ENCODE results near the gene SLC15A5. TPM values are rescaled to one million over a fixed set of nuclear protein-coding genes. Genes with fewer than 3 reads are reported as not detected.

Gene SLC15A5
- total RNA-seq, 1 donor from 2014 or later, result not detected

DNA sequence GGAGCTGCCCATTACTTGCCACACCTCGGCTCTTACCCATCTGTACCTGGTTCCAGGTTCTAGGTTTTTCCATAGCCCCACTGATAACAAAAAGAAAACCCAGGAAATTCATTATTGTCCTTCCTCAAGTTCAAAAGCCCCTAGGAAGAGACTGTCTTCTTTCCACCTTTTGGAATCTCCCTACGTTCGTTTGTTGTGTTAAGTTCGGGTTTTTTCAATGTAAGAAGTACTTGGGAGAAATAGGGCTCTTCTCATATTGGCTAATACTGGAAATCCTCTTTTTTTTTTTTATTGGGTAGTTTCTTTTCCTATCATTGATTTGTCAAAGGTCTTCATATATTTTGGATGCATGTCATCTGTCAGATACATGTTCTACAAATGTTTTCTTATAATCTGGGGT lies 17.3 kb downstream of the SLC15A5 start:
- DNase-seq (ENCODE audit: low spot score), result no peak

GRCh38 chr12:16258963-16259362 lies 18.5 kb downstream of the SLC15A5 start:
- no peak for DNase-seq (ENCODE audit: low spot score)

- DNase-seq (ENCODE audit: low spot score), result no peak
These were observed 31.2 kb downstream of the SLC15A5 start for GRCh38 chr12:16246264-16246663.

- no peak for DNase-seq (ENCODE audit: low spot score)
These were observed 32.3 kb downstream of the SLC15A5 start for GRCh38 chr12:16245209-16245608.

DNA sequence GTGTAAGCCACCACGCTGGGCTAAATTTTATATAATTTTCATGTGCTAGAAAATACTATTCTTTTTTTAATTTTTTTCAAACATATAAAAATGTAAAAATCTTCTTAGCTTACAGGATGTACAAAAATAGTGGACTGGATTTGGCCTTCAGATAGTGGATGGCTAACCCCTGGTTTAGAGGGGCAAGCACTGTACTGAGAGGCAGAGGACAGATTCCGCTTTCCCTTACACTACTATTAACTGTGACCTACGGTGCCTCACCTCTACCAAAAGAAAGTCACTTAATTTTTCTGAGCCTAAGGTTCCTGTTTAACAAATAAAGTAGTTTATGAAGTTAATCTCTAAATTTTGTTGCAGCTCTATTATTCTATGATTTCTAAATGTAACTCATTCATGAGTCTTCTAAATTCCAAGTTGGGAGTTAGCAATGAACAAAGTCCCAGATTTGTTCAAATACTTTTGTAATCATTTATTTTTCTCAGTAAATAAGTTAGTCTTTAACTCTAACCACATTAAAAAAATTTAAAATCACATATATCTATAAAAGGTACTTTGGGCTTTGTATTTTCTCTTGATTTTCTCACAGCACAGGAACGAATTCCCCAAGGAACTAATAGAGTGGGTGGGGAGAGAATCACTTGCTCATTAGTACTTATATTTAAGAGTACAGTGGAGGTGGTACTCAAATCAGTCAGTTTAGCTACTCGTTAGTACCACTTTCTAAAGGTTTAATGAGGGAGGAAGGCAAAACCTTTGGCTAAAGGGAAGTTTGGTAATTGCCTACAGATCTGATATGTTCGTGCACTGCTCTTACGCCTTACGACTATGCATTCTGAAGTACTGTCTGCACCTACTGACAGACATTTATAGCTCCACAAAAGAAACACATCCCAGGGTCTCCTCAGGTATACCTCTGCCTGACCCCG lies 33.7 kb downstream of the SLC15A5 start:
- no peak for DNase-seq (ENCODE audit: low spot score)

GRCh38 chr12:16241346-16241745 lies 36.1 kb downstream of the SLC15A5 start:
- DNase-seq (ENCODE audit: low spot score), result no peak

DNA sequence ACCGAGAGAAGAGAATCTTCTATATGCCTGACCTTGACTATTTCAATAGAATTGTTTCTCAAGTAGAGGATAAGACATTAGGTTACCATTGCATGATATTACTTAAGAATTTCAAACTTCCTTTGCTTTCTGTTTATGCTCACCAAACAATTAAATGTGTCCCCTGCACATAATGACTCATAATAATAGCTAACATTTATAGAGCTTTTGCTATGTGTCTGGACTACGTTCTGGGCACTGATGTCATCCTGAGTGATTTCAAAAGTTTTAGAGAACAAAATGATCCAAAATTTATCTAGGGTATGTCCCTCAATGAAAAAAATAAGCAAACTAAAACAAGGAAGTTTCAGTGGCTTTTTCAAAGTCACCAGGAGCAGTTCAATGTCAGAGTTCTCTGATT lies 38.8 kb downstream of the SLC15A5 start:
- DNase-seq (ENCODE audit: low spot score), result no peak

- DNase-seq (ENCODE audit: low spot score), result no peak
These were observed 47.8 kb downstream of the SLC15A5 start for GRCh38 chr12:16229676-16230075.

- no peak for DNase-seq (ENCODE audit: low spot score)
These were observed 49.4 kb downstream of the SLC15A5 start for GRCh38 chr12:16228067-16228466.

DNA sequence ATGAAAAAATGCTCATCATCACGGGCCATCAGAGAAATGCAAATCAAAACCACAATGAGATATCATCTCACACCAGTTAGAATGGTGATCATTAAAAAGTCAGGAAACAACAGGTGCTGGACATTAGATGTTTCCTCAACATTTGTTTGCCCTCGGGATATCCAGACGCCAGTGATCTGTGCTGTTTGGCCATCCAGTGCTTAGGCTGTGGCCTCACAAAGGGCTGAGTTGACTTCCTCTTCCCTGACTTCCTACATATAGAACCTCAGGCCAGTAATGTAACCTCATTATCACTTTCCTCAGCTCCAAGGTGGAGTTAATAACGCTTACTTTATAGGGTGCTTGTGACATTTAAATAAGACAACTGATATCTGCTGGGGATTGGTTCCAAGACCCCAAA lies 51.8 kb downstream of the SLC15A5 start:
- DNase-seq (ENCODE audit: low spot score), result no peak

DNA sequence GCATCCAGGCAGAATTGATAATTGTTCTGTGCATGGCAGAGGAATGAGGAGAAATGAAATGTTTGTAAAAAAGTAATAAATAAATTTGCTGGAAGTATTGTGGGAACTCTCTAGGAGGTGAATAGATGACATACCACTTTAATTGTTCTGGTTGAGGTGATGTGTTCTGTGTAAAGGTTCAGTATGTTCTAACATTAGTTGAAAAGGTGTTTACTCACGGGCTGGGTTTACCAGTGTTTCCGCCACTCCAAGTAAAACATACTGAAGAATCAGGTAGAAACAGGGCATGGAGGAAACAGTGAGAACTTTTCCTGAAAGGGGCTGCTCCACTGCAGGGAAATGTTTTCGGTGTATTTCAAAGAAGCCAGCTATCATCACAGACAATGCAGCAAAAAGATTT lies 53.3 kb downstream of the SLC15A5 start:
- no peak for DNase-seq (ENCODE audit: low spot score)

- DNase-seq (ENCODE audit: low spot score), result no peak
These were observed 55.7 kb downstream of the SLC15A5 start for GRCh38 chr12:16221776-16222175.

- no peak for DNase-seq (ENCODE audit: low spot score)
These were observed 57.4 kb downstream of the SLC15A5 start for GRCh38 chr12:16220120-16220519.

DNA sequence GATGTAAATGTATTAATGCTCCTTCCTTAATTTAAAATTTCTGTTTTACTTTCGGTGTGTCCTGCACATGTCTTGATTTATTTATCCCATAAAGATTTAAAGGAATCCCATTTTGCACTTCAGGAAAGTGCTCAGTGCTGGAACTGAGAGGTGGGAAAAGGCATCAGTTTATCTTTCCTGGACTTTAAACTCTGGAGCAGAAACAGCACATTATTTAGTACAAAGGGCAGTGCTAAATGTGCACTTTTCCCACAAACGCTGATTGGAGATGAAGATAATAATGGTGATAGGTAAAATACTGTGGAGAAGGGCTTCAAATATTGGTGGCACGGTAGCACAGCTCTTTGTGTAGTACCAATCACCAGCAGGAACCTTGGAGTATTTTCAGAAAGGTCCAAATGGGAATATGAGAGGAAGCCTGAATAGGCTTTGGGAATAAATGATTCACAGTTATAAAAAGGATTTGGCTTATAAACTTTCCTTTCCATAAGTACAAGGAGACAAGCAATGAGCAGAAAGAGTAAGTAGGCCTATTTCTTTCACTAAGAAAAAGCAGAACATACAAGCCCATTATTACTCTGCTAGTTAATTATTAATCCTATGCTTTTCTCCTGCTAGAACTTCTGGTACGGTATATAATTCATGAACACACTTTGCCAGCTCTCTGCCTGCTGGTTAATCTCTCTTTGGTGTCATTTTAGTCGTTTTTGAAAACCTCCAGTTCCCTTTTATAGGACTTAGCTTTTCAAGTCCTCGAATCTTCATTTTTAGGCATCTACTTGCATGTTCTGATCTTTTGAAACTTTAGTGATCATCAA lies 58.3 kb downstream of the SLC15A5 start:
- no peak for DNase-seq (ENCODE audit: low spot score)

DNA sequence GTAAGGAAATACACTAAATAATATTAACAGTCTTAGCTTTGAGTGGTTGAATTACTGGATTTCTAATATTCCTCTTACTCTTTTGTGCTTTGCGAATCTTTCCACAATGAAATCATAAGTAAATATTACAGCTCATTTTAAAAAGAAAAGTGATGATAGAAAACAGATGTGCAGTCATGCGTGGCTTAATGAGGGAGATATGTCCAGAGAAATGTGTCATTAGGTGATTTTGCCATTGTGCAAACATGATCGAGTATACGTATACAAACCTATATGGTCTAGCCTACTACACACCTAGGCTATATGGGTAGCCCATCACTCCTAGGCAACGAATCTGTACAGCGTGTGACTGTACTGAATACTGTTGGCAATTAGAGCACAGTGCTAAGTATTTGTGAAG lies 59.3 kb downstream of the SLC15A5 start:
- no peak for DNase-seq (ENCODE audit: low spot score)

- DNase-seq (ENCODE audit: low spot score), result no peak
These were observed 65.8 kb downstream of the SLC15A5 start for GRCh38 chr12:16211731-16212130.

DNA sequence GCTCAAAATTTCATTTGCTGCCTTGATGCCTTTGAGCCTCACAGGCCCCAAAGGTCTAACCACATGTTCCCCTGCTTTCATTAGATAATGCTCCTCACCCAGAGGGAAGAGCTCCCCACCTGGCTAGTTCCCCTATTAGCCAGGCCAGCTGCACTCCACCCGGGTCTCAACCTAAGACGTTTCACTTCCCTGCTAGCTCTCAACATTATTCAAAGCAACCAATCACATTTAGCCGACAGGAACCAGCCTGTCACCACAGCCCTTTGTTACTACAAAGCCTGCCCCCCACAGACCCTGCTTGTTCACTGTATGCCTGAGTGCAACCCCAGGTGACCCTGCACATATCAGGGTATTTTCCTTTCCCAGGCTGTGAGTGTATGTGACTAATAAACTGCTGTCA lies 78.6 kb downstream of the SLC15A5 start:
- DNase-seq (ENCODE audit: low spot score), result no peak

GRCh38 chr12:16197600-16197999 lies 79.9 kb downstream of the SLC15A5 start:
- DNase-seq (ENCODE audit: low spot score), result no peak

DNA sequence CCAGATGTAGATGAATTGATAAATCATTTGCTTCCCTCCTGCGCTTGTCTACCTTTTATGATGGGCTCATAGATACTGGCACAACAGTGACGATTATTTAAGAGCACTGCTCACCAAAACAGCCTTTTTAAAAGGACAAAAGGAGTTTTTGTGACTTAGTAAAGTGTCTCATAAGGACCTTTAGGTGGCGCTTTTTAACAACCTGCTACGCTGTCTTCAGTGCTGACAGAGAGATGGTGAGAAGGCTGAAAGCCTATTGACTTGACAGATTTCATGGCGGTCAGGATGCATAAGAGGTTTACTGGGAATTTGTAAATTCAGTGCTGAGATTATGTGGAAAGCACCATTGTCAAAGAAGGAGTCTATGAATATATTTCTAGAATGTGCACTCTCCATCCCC lies 87.6 kb downstream of the SLC15A5 start:
- DNase-seq (ENCODE audit: low spot score), result no peak

DNA sequence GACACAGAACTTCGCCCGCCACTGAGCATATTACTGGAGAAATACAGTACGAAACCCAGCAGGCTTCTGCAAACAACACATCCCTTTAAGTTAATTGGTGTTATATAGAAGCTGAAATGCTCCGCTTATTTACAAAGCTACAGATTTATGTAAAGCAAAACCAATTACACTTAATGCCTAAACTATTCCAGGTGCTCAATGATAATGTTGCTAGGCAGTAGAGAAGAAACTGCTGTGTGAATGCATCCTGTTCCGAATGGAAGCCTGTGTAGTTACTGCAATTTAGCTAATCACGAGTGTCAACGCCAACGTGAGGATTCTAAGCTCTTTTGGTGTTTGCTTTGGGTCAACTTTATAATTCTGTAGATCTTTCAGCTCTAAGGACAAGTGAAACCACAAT lies 89.8 kb downstream of the SLC15A5 start:
- no peak for DNase-seq (ENCODE audit: low spot score)

DNA sequence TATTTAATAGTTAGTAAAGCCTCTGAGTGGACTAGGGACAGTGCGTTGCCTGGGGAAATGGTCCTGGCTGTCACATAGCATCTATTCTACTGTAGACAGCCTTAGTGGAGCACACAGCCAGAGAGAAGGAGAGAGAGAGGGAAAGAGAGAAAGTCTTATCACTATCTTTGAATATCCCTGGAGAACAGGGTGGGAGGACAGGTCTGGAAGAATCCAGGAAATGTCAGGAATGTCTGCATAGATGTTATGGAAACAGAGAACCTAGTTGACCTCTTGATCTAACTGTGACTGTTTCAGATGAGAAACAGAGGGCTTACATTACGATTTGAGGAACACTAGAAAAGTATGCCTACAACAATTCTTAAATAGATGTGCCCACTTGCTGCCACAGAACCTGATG lies 92.8 kb downstream of the SLC15A5 start:
- no peak for DNase-seq (ENCODE audit: low spot score)

DNA sequence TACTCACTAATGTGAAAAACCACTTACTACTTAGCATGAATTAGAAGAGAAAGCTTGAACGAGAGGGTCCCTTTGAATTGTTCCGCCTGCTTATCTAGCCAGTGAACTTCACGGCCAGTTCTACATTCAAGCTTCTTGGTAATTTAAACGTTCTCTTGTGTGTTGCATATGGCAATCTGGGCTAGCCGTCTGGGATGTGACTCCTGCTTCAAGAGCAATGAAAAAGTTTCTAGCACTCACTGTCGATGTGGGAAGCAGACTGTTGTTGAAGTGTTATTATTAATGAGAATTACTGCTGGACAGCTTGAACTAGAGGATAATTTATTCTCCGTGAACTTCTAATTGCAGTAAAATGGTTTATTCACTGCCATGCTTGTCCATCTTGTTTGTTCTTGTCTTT lies 93.9 kb downstream of the SLC15A5 start:
- DNase-seq (ENCODE audit: low spot score), result no peak

GRCh38 chr12:16175840-16176239 lies 101.6 kb downstream of the SLC15A5 start:
- DNase-seq (ENCODE audit: low spot score), result no peak

Data from ureter (tissue), 1 donor.